GM19324 (cell line): Measurements from ENCODE around the gene TBXT.
A peak's percentile ranks its signal among the peaks of the same experiment; 100 is the strongest.

Experiments used
- ATAC-seq: cut with Tn5 transposase; IDR thresholded peaks from one replicate; pipeline ENCODE4 v1.9.1; 2021; ENCODE audit warnings: mild to moderate bottlenecking, moderate library complexity; ENCODE audit not compliant: unreplicated experiment, low FRiP score

The TBXT gene

GRCh38 chr6:166119116-166119911, 48.3 kb downstream of the TBXT start:
- no peak for ATAC-seq

- ATAC-seq: no peak
Measured at GRCh38 chr6:166115609-166116008, 52.0 kb downstream of the TBXT start.

GRCh38 chr6:166112580-166112979, 55.1 kb downstream of the TBXT start:
- ATAC-seq: no peak

GRCh38 chr6:166109608-166110007, 58.0 kb downstream of the TBXT start:
- ATAC-seq: peak; percentile 69
